ENCODE results near the gene NUP205. TPM values are rescaled to one million over a fixed set of nuclear protein-coding genes. Genes with fewer than 3 reads are reported as not detected.

Gene NUP205
- total RNA-seq, 1 donor from 2014 or later = 27.0 TPM

GRCh38 chr7:135539629-135540028 lies 18.1 kb upstream of the NUP205 start:
- H3K27me3 Mint-ChIP-seq (ENCODE audit: low read depth) = peaks cover 3% of the 10 kb centered on the region
- DNase-seq (ENCODE audit: low spot score) = no peak
- no peak overlapping the region for H3K27ac Mint-ChIP-seq (ENCODE audit: unreplicated experiment)
- H3K9me3 Mint-ChIP-seq (ENCODE audit: low read depth) = no peaks in the 10 kb centered on the region
- H3K4me3 Mint-ChIP-seq (ENCODE audit: unreplicated experiment) = no peak overlapping the region
- H3K4me1 Mint-ChIP-seq (ENCODE audit: low read depth) = no peaks in the 10 kb centered on the region
- no peaks in the 10 kb centered on the region for H3K36me3 Mint-ChIP-seq (ENCODE audit: low read depth)
- no peak for TF ChIP-seq CTCF (IDR thresholded peaks at IDR 0.05)

GRCh38 chr7:135541029-135541428 lies 16.7 kb upstream of the NUP205 start:
- DNase-seq (ENCODE audit: low spot score) = no peak
- H3K27me3 Mint-ChIP-seq (ENCODE audit: low read depth) = peaks cover 3% of the 10 kb centered on the region
- H3K9me3 Mint-ChIP-seq (ENCODE audit: low read depth) = no peaks in the 10 kb centered on the region
- no peaks in the 10 kb centered on the region for H3K36me3 Mint-ChIP-seq (ENCODE audit: low read depth)
- no peak for TF ChIP-seq CTCF (IDR thresholded peaks at IDR 0.05)
- no peak overlapping the region for H3K27ac Mint-ChIP-seq (ENCODE audit: unreplicated experiment)
- no peaks in the 10 kb centered on the region for H3K4me1 Mint-ChIP-seq (ENCODE audit: low read depth)
- H3K4me3 Mint-ChIP-seq (ENCODE audit: unreplicated experiment) = no peak overlapping the region

DNA sequence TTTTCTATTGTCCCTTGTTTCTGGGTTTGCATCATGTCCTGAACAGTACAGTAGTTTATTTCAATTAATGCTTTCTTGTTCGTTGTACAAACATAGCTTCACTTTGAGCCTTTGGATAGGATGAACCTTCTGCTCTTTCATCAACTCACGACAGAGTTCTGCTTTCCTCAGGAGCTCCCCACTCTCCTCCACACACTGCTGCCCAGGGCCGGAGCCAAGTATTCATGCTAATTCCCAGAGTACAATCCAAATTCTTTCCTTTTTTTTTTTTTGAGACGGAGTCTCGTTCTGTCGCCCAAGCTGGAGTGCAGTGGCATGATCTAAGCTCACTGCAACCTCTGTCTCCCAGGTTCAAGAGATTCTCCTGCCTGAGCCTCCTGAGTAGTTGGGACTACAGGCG lies 7.5 kb upstream of the NUP205 start:
- Mint-ChIP-seq H3K27me3 (ENCODE audit: low read depth) (peaks cover 15% of the 10 kb centered on the region), H3K4me1 (ENCODE audit: low read depth) (no peaks in the 10 kb centered on the region), H3K4me3 (ENCODE audit: unreplicated experiment) (no peak overlapping the region), H3K9me3 (ENCODE audit: low read depth) (no peaks in the 10 kb centered on the region), H3K27ac (ENCODE audit: unreplicated experiment) (no peak overlapping the region), H3K36me3 (ENCODE audit: low read depth) (no peaks in the 10 kb centered on the region)
- no peak for TF ChIP-seq CTCF (IDR thresholded peaks at IDR 0.05)
- DNase-seq (ENCODE audit: low spot score) = no peak

GRCh38 chr7:135552148-135552547 lies 5.6 kb upstream of the NUP205 start:
- Mint-ChIP-seq H3K9me3 (ENCODE audit: low read depth) (no peaks in the 10 kb centered on the region), H3K4me1 (ENCODE audit: low read depth) (no peaks in the 10 kb centered on the region), H3K27me3 (ENCODE audit: low read depth) (peaks cover 15% of the 10 kb centered on the region), H3K27ac (ENCODE audit: unreplicated experiment) (no peak overlapping the region), H3K4me3 (ENCODE audit: unreplicated experiment) (no peak overlapping the region), H3K36me3 (ENCODE audit: low read depth) (no peaks in the 10 kb centered on the region)
- DNase-seq (ENCODE audit: low spot score) = no peak
- no peak for TF ChIP-seq CTCF (IDR thresholded peaks at IDR 0.05)

GRCh38 chr7:135553346-135553745 lies 4.4 kb upstream of the NUP205 start:
- TF ChIP-seq CTCF (IDR thresholded peaks at IDR 0.05) = no peak
- H3K27ac Mint-ChIP-seq (ENCODE audit: unreplicated experiment) = no peak overlapping the region
- peaks cover 5% of the 10 kb centered on the region for H3K27me3 Mint-ChIP-seq (ENCODE audit: low read depth)
- no peaks in the 10 kb centered on the region for H3K36me3 Mint-ChIP-seq (ENCODE audit: low read depth)
- no peak overlapping the region for H3K4me3 Mint-ChIP-seq (ENCODE audit: unreplicated experiment)
- no peaks in the 10 kb centered on the region for H3K9me3 Mint-ChIP-seq (ENCODE audit: low read depth)
- no peak for DNase-seq (ENCODE audit: low spot score)
- no peaks in the 10 kb centered on the region for H3K4me1 Mint-ChIP-seq (ENCODE audit: low read depth)
